ENCODE data around the gene CGRRF1. TPM values are rescaled to one million over a fixed set of nuclear protein-coding genes. Genes with fewer than 3 reads are reported as not detected.

The CGRRF1 gene
- total and polyA plus RNA-seq, 2 of the 13 experiments (the other 11 are each of a cell fraction or from before 2014, with no cell fraction given), result 16.8 to 18.2 TPM

DNA sequence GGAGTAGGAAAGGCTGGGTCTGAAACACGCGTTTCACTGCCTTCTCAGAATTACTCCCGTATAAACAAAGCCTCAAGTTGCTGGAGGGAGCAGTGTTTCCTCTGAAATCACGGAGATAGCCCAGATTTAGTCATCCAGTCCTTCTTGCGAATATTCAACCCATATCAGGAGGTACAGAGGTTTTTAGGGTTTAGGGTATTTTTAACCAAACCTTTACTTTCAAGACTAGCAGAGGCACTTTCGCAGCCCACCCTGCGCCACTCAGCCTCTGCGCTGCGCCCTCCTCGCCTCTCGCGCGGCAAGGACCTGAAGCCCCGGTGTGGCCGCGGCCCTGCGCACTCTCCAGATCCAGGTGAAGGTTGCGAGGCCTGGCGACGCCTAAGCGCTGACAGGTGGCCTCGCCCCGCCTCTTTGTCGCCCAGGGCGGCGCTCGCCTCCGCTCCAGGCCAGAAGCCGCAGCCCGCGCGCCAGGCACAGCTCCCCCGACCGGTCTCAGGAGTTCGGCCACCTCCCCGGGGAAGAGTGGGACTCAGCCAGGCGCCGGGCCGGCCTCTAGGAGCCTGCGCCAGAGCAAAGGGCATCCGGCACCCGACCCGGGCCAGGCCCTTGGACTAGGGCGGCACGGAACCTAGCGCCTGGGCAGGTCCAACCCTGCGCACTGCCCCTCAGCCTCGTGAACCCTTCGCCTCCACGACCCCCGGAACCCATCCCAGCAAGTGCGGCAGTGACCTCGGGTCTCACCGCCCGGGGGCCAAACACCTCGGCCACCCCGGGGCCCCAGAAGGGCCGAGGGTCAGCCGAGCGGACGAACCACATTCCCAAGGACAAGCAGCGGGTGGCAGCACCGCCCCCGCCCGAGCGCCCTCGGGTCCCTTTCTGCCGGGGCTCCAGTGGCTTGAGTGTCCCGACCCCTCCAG lies 55.4 kb downstream of the CGRRF1 start (continued):
- TF ChIP-seq ZNF280D (CRISPR knock-in tag; IDR thresholded peaks at IDR 0.05) (no peak), CHD2 (IDR thresholded peaks at IDR 0.05; ENCODE audit: low read depth, low read length) (no peak), HDAC6 (IDR thresholded peaks at IDR 0.05; ENCODE audit: low read depth, low read length) (no peak), SUZ12 (IDR thresholded peaks at IDR 0.05; ENCODE audit: low read depth, low read length) (no peak), ARNTL (CRISPR knock-in tag; IDR thresholded peaks at IDR 0.05) (peak; percentile 45; the same call in 1 of the 2 replicates), FOXO4 (CRISPR knock-in tag; conservative IDR thresholded peaks at IDR 0.05) (peak; percentile 85; the same call in 1 of the 2 replicates), YEATS4 (CRISPR knock-in tag; IDR thresholded peaks at IDR 0.05; ENCODE audit: borderline replicate concordance) (peak; percentile 90), ZFP82 (CRISPR knock-in tag; IDR thresholded peaks at IDR 0.05; ENCODE audit: borderline replicate concordance) (no peak), TOE1 (CRISPR knock-in tag; IDR thresholded peaks at IDR 0.05) (no peak), MED8 (CRISPR knock-in tag; IDR thresholded peaks at IDR 0.05; ENCODE audit: insufficient replicate concordance) (peak; percentile 41), NAIF1 (CRISPR knock-in tag; IDR thresholded peaks at IDR 0.05; ENCODE audit: borderline replicate concordance) (peak; percentile 88; the same call in 1 of the 2 replicates), NBN (conservative IDR thresholded peaks at IDR 0.05) (no peak), MYPOP (CRISPR knock-in tag; IDR thresholded peaks at IDR 0.05) (peak; percentile 82), ZFY (CRISPR knock-in tag; IDR thresholded peaks at IDR 0.05) (peak; percentile 90), ZSCAN30 (CRISPR knock-in tag; IDR thresholded peaks at IDR 0.05) (peak; percentile 78; the same call in 1 of the 2 replicates), DBP (CRISPR knock-in tag; IDR thresholded peaks at IDR 0.05; ENCODE audit: not compliant biosample characterization) (peak; percentile 88), ZSCAN20 (CRISPR knock-in tag; IDR thresholded peaks at IDR 0.05; ENCODE audit: borderline replicate concordance) (peak; percentile 87; the same call in 1 of the 2 replicates), SNAPC5 (CRISPR knock-in tag; IDR thresholded peaks at IDR 0.05; ENCODE audit: borderline replicate concordance) (0 out of 2 replicates have a peak, but pooled peaks have one; percentile 18), KLF11 (CRISPR knock-in tag; IDR thresholded peaks at IDR 0.05) (no peak), ZNF180 (CRISPR knock-in tag; IDR thresholded peaks at IDR 0.05; ENCODE audit: borderline replicate concordance, low read depth) (peak; percentile 22; the same call in 1 of the 2 replicates), ZNF260 (CRISPR knock-in tag; IDR thresholded peaks at IDR 0.05; ENCODE audit: borderline replicate concordance, low read depth) (0 out of 2 replicates have a peak, but pooled peaks have one; percentile 74), ZNF235 (CRISPR knock-in tag; IDR thresholded peaks at IDR 0.05; ENCODE audit: borderline replicate concordance) (no peak; the same call in 1 of the 2 replicates)

All from HepG2 (cell line).